Measurements from ENCODE around the gene TEDC2. TPM values are rescaled to one million over a fixed set of nuclear protein-coding genes. Genes with fewer than 3 reads are reported as not detected.
A peak's percentile ranks its signal among the peaks of the same experiment; 100 is the strongest.
"Not testable (repeated sequence)": the region's sequence is repeated elsewhere in the genome, so short reads cannot be mapped to it uniquely, and the experiment has no call there.

The TEDC2 gene
- total RNA-seq, 2 experiments from 2014 or later = 16.0 to 17.8 TPM

- ATAC-seq (ENCODE audit: low read depth) = no peak
- POLR2A ChIA-PET = interaction anchor here (1.0 kb wide), 1 partner anchor 10 kb away, joined by 3 read pairs; no protein-coding TSS in a partner anchor
- no peak for DNase-seq
- H3K27me3 Mint-ChIP-seq = peaks cover 2% of the 10 kb centered on the region
- H3K9me3 Mint-ChIP-seq = no peaks in the 10 kb centered on the region
- H3K4me1 Mint-ChIP-seq = peaks cover 8% of the 10 kb centered on the region
- no peaks in the 10 kb centered on the region for H3K36me3 Mint-ChIP-seq
- no peak overlapping the region for H3K4me3 Mint-ChIP-seq
- H3K27ac Mint-ChIP-seq = no peak overlapping the region
Measured at GRCh38 chr16:2478279-2478678, 18.4 kb downstream of the TEDC2 start.

GRCh38 chr16:2479996-2480395, 20.1 kb downstream of the TEDC2 start:
- ATAC-seq (ENCODE audit: low read depth); DNase-seq; POLR2A ChIA-PET; H3K27ac Mint-ChIP-seq; H3K4me3 Mint-ChIP-seq; H3K4me1 Mint-ChIP-seq; H3K9me3 Mint-ChIP-seq; H3K27me3 Mint-ChIP-seq; H3K36me3 Mint-ChIP-seq: not testable (repeated sequence)

GRCh38 chr16:2480948-2481347, 21.0 kb downstream of the TEDC2 start:
- no peaks in the 10 kb centered on the region for H3K27me3 Mint-ChIP-seq
- POLR2A ChIA-PET = no interaction called here
- no peaks in the 10 kb centered on the region for H3K9me3 Mint-ChIP-seq
- H3K4me3 Mint-ChIP-seq = no peak overlapping the region
- H3K4me1 Mint-ChIP-seq = peaks cover 7% of the 10 kb centered on the region
- DNase-seq = no peak
- ATAC-seq (ENCODE audit: low read depth) = no peak
- no peaks in the 10 kb centered on the region for H3K36me3 Mint-ChIP-seq
- no peak overlapping the region for H3K27ac Mint-ChIP-seq

GRCh38 chr16:2481676-2482075, 21.8 kb downstream of the TEDC2 start:
- ATAC-seq (ENCODE audit: low read depth) (no peak), DNase-seq (no peak)
- Mint-ChIP-seq H3K4me3 (no peak overlapping the region), H3K27me3 (no peaks in the 10 kb centered on the region), H3K36me3 (no peaks in the 10 kb centered on the region), H3K27ac (no peak overlapping the region), H3K4me1 (peaks cover 9% of the 10 kb centered on the region), H3K9me3 (no peaks in the 10 kb centered on the region)
- POLR2A ChIA-PET = no interaction called here

- POLR2A ChIA-PET = no interaction called here
- H3K4me3 Mint-ChIP-seq = no peak overlapping the region
- H3K4me1 Mint-ChIP-seq = peaks cover 12% of the 10 kb centered on the region
Measured at GRCh38 chr16:2482249-2482648, 22.3 kb downstream of the TEDC2 start.

GRCh38 chr16:2482708-2483534, 23.0 kb downstream of the TEDC2 start:
- no peak overlapping the region for H3K4me3 Mint-ChIP-seq
- DNase-seq (no peak), ATAC-seq (ENCODE audit: low read depth) (no peak)
- H3K9me3 Mint-ChIP-seq = no peaks in the 10 kb centered on the region
- peaks cover 3% of the 10 kb centered on the region for H3K36me3 Mint-ChIP-seq
- H3K27ac Mint-ChIP-seq = no peak overlapping the region
- POLR2A ChIA-PET = interaction anchor here (3.6 kb wide), 1 partner anchor 8 kb away, joined by 11 read pairs; the partner anchor contains the start of gene TBC1D24
- H3K4me1 Mint-ChIP-seq = peaks cover 16% of the 10 kb centered on the region
- no peaks in the 10 kb centered on the region for H3K27me3 Mint-ChIP-seq

More at GRCh38 chr16:2482249-2482648, 22.3 kb downstream of the TEDC2 start:
- no peak overlapping the region for H3K27ac Mint-ChIP-seq
- DNase-seq (no peak), ATAC-seq (ENCODE audit: low read depth) (no peak)
- H3K27me3 Mint-ChIP-seq = no peaks in the 10 kb centered on the region
- H3K36me3 Mint-ChIP-seq = peaks cover under 1% of the 10 kb centered on the region
- H3K9me3 Mint-ChIP-seq = no peaks in the 10 kb centered on the region

- H3K27me3 Mint-ChIP-seq = no peaks in the 10 kb centered on the region
- H3K9me3 Mint-ChIP-seq = no peaks in the 10 kb centered on the region
- ATAC-seq (ENCODE audit: low read depth) (no peak), DNase-seq (no peak)
- peaks cover 3% of the 10 kb centered on the region for H3K36me3 Mint-ChIP-seq
- H3K4me1 Mint-ChIP-seq = peaks cover 16% of the 10 kb centered on the region
- POLR2A ChIA-PET = interaction anchor here (0.5 to 3.6 kb wide), 2 partner anchors 9 to 49 kb away, joined by 4 to 11 read pairs; partner anchors contain the start of gene TBC1D24
- no peak overlapping the region for H3K4me3 Mint-ChIP-seq
- no peak overlapping the region for H3K27ac Mint-ChIP-seq
Measured at GRCh38 chr16:2483939-2484897, 24.3 kb downstream of the TEDC2 start.

GRCh38 chr16:2484898-2485508, 25.1 kb downstream of the TEDC2 start:
- Mint-ChIP-seq H3K27me3 (no peaks in the 10 kb centered on the region), H3K4me1 (peaks cover 16% of the 10 kb centered on the region), H3K9me3 (no peaks in the 10 kb centered on the region), H3K27ac (peak overlapping the region; percentile 4), H3K36me3 (peaks cover 3% of the 10 kb centered on the region), H3K4me3 (no peak overlapping the region)
- ATAC-seq (ENCODE audit: low read depth) = no peak
- no peak for DNase-seq
- POLR2A ChIA-PET = interaction anchor here (3.6 kb wide), 1 partner anchor 10 kb away, joined by 11 read pairs; the partner anchor contains the start of gene TBC1D24

- H3K27me3 Mint-ChIP-seq = no peaks in the 10 kb centered on the region
- H3K36me3 Mint-ChIP-seq = peaks cover 3% of the 10 kb centered on the region
- no peak for DNase-seq
- H3K4me3 Mint-ChIP-seq = no peak overlapping the region
- H3K27ac Mint-ChIP-seq = no peak overlapping the region
- no peaks in the 10 kb centered on the region for H3K9me3 Mint-ChIP-seq
- ATAC-seq (ENCODE audit: low read depth) = no peak
- peaks cover 15% of the 10 kb centered on the region for H3K4me1 Mint-ChIP-seq
- POLR2A ChIA-PET = interaction anchor here (1.5 to 3.6 kb wide), 2 partner anchors 11 to 331 kb away, joined by 3 to 11 read pairs; partner anchors contain the start of genes TBC1D24 and TRAF7
Measured at GRCh38 chr16:2485811-2486507, 26.1 kb downstream of the TEDC2 start.

GRCh38 chr16:2486645-2487516, 27.0 kb downstream of the TEDC2 start:
- DNase-seq (peak; percentile 67), ATAC-seq (ENCODE audit: low read depth) (peak; percentile 93)
- Mint-ChIP-seq H3K4me1 (peaks cover 15% of the 10 kb centered on the region), H3K36me3 (peaks cover 3% of the 10 kb centered on the region), H3K9me3 (no peaks in the 10 kb centered on the region), H3K4me3 (peak overlapping the region; percentile 64), H3K27ac (peak overlapping the region; percentile 73), H3K27me3 (no peaks in the 10 kb centered on the region)
- POLR2A ChIA-PET = interaction anchor here (1.5 to 3.6 kb wide), 2 partner anchors 12 to 332 kb away, joined by 3 to 11 read pairs; partner anchors contain the start of genes TBC1D24 and TRAF7

GRCh38 chr16:2487517-2487842, 27.6 kb downstream of the TEDC2 start:
- ATAC-seq (ENCODE audit: low read depth) = no peak
- H3K36me3 Mint-ChIP-seq = peaks cover 3% of the 10 kb centered on the region
- peaks cover 15% of the 10 kb centered on the region for H3K4me1 Mint-ChIP-seq
- no peaks in the 10 kb centered on the region for H3K9me3 Mint-ChIP-seq
- peak overlapping the region; percentile 73 for H3K27ac Mint-ChIP-seq
- POLR2A ChIA-PET = interaction anchor here (0.6 to 1.5 kb wide), 2 partner anchors 238 to 332 kb away, joined by 3 to 4 read pairs; partner anchors contain the start of gene TRAF7
- DNase-seq = no peak
- no peaks in the 10 kb centered on the region for H3K27me3 Mint-ChIP-seq
- H3K4me3 Mint-ChIP-seq = peak overlapping the region; percentile 64
